Activated T-helper 17 cell treated with anti-CD3 and anti-CD28 coated beads, Interleukin-2, amount 50 U/mL, for 72 hours (primary cell): ENCODE measurements around the gene LCE1D. TPM values are rescaled to one million over a fixed set of nuclear protein-coding genes. Genes with fewer than 3 reads are reported as not detected.
A peak's percentile ranks its signal among the peaks of the same experiment; 100 is the strongest.

Experiments
- ATAC-seq: fragments of 150-1000 bp; cut with Tn5 transposase; replicated peaks from 2 replicates; pipeline ENCODE4 v1.10.0; 2021; ENCODE audit warnings: mild to moderate bottlenecking, moderate library complexity
- H3K27ac Mint-ChIP-seq: one replicate; pipeline ENCODE4 v1.8.0; 2022; ENCODE audit warnings: mixed read lengths
- H3K27me3 Mint-ChIP-seq: one replicate; pipeline ENCODE4 v1.8.0; 2022; ENCODE audit warnings: mixed read lengths
- H3K36me3 Mint-ChIP-seq: one replicate; pipeline ENCODE4 v1.8.0; 2022; ENCODE audit warnings: low read depth, mild to moderate bottlenecking, mixed read lengths
- H3K4me1 Mint-ChIP-seq: one replicate; pipeline ENCODE4 v1.8.0; 2022; ENCODE audit warnings: mixed read lengths
- H3K4me3 Mint-ChIP-seq: one replicate; pipeline ENCODE4 v1.8.0; 2022; ENCODE audit warnings: mild to moderate bottlenecking, mixed read lengths
- H3K9me3 Mint-ChIP-seq: one replicate; pipeline ENCODE4 v1.8.0; 2022; ENCODE audit warnings: mixed read lengths
- total RNA-seq, 2 donors: library from RNA; stranded (reverse); gene quantifications; one replicate each; pipeline ENCODE4 v1.2.3, GENCODE V29; 2022

Gene LCE1D, protein sequence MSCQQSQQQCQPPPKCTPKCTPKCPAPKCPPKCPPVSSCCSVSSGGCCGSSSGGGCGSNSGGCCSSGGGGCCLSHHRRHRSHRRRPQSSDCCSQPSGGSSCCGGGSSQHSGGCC
- total RNA-seq: not detected

DNA sequence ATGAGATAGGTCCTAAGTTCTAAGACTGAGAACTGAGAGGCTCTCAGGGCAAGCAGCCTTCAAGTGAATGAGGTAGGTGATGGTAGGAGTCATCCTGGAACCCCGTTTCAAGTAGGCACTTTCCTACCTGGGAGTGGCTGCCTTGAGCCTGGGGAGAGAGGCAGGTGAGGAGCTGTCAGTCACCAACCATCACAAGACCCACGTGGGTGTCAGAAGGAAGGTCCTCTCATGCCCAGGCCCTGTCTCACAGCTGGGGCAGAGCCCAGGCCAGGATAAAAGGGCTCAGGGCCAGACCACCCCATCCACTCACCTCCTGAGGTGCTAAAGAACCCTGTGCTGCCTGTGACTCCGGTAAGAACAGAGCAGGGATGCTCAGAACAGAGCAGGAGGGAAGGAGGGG, at the start of gene LCE1D:
TSS of gene LCE1D (plus strand) at position 301 of the 400 bp plus-strand sequence. CDS start 1,074 bp downstream, outside the sequence.
- no peaks in the 10 kb centered on the region for H3K9me3 Mint-ChIP-seq
- H3K4me3 Mint-ChIP-seq: no peak within 1 kb of the TSS
- no peaks in the 10 kb centered on the region for H3K36me3 Mint-ChIP-seq
- H3K27me3 Mint-ChIP-seq: peaks cover 37% of the 10 kb centered on the region
- no peak for ATAC-seq
- no peaks in the 10 kb centered on the region for H3K4me1 Mint-ChIP-seq
- no peak within 1 kb of the TSS for H3K27ac Mint-ChIP-seq

DNA sequence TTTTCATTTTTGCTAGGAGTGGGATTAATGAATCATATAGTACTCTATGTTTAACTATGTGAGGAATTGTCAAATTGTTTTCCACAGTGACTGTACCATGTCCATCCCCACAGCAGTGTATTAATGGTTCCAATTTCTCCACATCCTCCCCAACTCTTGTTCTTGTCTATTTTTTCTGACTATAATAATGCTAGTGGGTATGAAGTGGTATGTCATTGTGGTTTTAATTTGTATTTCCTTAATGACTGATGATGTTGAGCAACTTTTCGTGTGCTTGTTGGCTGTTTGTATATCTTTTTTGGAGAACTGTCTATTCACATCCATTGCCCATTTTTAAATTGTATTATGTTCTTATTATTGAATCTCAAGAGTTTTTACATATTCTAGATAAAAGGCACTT, 48.7 kb upstream of the LCE1D start:
- Mint-ChIP-seq H3K27ac (no peak overlapping the region), H3K4me1 (no peaks in the 10 kb centered on the region), H3K27me3 (peaks cover 56% of the 10 kb centered on the region), H3K4me3 (no peak overlapping the region), H3K36me3 (no peaks in the 10 kb centered on the region), H3K9me3 (no peaks in the 10 kb centered on the region)
- ATAC-seq: no peak

DNA sequence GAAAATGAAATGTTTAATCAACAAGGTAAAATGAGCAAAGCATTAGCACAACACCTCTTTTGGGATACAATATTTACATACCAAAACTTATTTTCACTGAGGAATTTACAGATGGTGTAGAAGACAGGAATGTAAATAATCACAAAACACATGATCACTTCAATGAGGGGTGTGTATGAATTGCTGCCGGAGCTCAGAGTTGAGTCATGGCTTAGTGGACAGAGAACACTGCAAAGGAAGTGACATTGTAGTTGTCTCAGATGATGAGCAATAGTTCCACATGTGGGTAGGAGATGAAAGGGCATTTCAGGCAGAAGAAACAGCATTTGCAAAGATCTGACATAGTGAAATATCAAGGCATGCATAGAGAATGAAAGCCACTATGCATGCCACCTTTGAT, 44.3 kb upstream of the LCE1D start:
- H3K4me3 Mint-ChIP-seq: no peak overlapping the region
- no peaks in the 10 kb centered on the region for H3K36me3 Mint-ChIP-seq
- H3K9me3 Mint-ChIP-seq: no peaks in the 10 kb centered on the region
- peak; percentile 57 for ATAC-seq
- H3K4me1 Mint-ChIP-seq: no peaks in the 10 kb centered on the region
- peaks cover 70% of the 10 kb centered on the region for H3K27me3 Mint-ChIP-seq
- no peak overlapping the region for H3K27ac Mint-ChIP-seq

DNA sequence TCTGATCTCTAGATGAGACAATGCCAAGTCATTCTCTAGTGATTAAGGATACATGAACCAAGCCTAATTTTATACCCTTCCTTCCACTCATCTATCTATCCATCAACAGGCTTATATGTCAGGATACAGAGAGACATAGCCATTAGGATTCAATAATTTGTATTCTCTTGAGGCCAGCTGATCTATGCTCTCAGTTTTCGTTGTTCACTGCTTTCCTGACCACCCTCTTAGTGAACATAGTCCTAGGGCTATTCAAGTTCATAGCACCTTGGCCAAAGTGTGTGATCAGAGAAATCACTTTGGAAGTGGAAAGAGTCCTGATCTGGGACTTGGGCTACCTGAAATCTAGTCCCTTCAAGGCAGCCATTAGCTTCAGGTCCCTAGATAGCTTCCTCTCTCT, 42.9 kb upstream of the LCE1D start:
- Mint-ChIP-seq H3K27me3 (peaks cover 73% of the 10 kb centered on the region), H3K27ac (no peak overlapping the region), H3K4me1 (no peaks in the 10 kb centered on the region), H3K9me3 (no peaks in the 10 kb centered on the region), H3K36me3 (no peaks in the 10 kb centered on the region), H3K4me3 (no peak overlapping the region)
- ATAC-seq: no peak

DNA sequence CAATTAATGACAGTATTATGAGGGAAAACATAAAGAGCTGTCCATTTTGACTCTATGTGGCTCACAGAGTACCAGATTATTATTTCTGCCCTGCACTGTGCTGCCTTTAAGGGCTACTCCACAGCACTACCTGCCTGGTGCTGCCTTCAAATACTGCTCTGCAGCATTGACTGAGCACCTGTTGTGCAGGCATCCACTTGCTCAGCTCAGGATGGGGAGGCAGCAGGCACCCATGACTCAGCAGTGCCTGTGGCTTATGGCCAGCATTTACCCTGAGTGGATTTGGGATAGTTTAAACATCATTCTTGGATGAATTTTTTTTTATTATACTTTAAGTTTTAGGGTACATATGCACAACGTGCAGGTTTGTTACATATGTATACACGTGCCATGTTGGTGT, 39.6 kb upstream of the LCE1D start:
- no peak for ATAC-seq
- Mint-ChIP-seq H3K27me3 (peaks cover 67% of the 10 kb centered on the region), H3K4me3 (no peak overlapping the region), H3K9me3 (no peaks in the 10 kb centered on the region), H3K27ac (no peak overlapping the region), H3K36me3 (no peaks in the 10 kb centered on the region), H3K4me1 (no peaks in the 10 kb centered on the region)

DNA sequence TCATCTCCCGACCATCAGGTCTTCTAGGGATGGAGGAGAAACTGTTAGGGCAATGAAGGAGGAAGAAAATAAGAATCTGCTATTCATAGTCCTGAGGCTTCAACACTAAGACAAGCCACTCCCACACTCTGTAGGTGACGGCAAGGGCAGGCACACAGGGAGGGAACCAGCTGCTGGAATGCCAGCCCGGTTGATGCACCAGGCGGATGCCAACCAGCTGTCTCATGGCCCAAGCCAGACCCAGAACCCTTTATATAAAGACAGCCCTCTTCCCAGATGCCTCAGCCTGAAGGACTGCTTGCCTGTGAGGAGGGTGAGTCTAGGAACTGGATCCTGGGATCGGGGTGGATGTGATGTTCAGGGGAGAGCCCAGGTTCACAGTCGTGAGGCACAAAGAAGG, 38.8 kb upstream of the LCE1D start, which contains the start of gene KPRP:
TSS of gene KPRP (plus strand) at position 279 of the 400 bp plus-strand sequence. CDS start 1,564 bp downstream, outside the sequence.
- Mint-ChIP-seq H3K9me3 (no peaks in the 10 kb centered on the region), H3K36me3 (no peaks in the 10 kb centered on the region), H3K4me1 (no peaks in the 10 kb centered on the region), H3K27ac (no peak within 1 kb of the TSS), H3K4me3 (no peak within 1 kb of the TSS), H3K27me3 (peaks cover 62% of the 10 kb centered on the region)
- no peak for ATAC-seq

DNA sequence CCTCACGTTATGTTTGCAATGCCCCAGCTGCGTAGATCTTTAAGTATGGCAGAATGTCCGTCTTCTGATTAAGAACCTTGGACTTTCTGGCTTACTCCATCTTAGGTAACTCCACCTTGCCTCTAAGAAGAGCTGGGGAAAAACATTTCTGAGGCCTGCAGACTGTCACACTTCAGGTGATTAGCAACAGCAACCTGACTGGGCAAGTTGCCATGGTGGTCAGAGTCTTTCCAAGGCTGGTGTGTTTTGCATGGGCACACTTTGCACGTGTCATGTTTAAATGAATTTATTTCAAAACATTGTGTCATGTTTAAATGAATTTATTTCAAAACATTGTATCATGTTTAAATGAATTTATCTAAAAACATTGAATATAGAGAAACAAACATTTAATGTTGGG, 37.9 kb upstream of the LCE1D start:
- no peaks in the 10 kb centered on the region for H3K4me1 Mint-ChIP-seq
- no peaks in the 10 kb centered on the region for H3K36me3 Mint-ChIP-seq
- H3K27me3 Mint-ChIP-seq: peaks cover 55% of the 10 kb centered on the region
- H3K4me3 Mint-ChIP-seq: no peak overlapping the region
- no peak overlapping the region for H3K27ac Mint-ChIP-seq
- no peak for ATAC-seq
- no peaks in the 10 kb centered on the region for H3K9me3 Mint-ChIP-seq

DNA sequence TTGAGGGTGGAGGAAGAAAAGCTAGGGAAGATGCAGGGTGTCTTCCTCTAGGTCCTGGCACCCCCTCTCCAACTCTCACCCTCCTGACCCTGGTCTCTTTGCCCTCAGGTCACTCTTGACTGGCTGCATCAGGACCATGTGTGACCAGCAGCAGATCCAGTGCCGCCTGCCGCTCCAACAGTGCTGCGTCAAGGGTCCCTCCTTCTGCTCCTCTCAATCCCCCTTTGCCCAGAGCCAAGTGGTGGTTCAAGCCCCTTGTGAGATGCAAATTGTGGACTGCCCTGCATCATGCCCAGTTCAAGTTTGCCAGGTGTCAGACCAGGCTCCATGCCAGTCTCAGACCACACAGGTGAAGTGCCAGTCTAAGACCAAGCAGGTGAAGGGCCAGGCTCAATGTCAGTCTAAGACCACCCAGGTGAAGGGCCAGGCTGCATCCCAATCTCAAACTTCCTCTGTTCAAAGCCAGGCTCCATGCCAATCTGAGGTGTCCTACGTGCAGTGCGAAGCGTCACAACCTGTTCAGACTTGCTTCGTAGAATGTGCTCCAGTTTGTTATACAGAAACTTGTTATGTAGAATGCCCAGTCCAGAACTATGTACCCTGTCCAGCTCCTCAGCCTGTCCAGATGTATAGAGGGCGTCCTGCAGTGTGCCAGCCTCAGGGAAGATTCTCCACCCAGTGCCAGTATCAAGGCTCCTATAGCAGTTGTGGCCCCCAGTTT, 36.9 kb upstream of the LCE1D start:
- Mint-ChIP-seq H3K4me1 (no peaks in the 10 kb centered on the region), H3K27me3 (peaks cover 49% of the 10 kb centered on the region), H3K4me3 (no peak overlapping the region), H3K9me3 (no peaks in the 10 kb centered on the region), H3K36me3 (no peaks in the 10 kb centered on the region), H3K27ac (no peak overlapping the region)
- ATAC-seq: no peak

DNA sequence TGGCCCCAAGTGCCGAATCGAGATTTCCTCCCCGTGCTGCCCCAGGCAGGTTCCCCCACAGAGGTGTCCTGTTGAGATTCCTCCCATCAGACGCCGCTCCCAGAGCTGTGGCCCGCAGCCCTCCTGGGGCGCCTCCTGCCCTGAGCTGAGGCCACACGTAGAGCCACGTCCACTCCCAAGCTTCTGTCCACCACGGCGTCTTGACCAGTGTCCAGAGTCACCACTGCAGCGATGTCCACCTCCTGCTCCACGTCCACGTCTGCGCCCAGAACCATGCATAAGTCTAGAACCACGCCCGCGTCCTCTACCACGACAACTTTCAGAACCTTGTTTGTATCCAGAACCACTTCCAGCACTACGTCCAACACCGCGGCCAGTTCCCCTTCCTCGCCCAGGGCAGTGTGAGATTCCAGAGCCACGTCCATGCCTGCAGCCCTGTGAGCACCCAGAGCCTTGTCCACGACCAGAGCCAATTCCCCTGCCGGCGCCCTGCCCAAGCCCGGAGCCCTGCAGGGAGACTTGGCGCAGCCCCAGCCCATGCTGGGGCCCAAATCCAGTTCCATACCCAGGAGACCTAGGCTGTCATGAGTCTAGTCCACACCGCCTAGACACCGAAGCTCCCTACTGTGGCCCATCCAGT, 35.9 kb upstream of the LCE1D start:
- no peak overlapping the region for H3K4me3 Mint-ChIP-seq
- ATAC-seq: no peak
- H3K27me3 Mint-ChIP-seq: peaks cover 42% of the 10 kb centered on the region
- no peaks in the 10 kb centered on the region for H3K9me3 Mint-ChIP-seq
- H3K36me3 Mint-ChIP-seq: no peaks in the 10 kb centered on the region
- H3K4me1 Mint-ChIP-seq: no peaks in the 10 kb centered on the region
- H3K27ac Mint-ChIP-seq: no peak overlapping the region

DNA sequence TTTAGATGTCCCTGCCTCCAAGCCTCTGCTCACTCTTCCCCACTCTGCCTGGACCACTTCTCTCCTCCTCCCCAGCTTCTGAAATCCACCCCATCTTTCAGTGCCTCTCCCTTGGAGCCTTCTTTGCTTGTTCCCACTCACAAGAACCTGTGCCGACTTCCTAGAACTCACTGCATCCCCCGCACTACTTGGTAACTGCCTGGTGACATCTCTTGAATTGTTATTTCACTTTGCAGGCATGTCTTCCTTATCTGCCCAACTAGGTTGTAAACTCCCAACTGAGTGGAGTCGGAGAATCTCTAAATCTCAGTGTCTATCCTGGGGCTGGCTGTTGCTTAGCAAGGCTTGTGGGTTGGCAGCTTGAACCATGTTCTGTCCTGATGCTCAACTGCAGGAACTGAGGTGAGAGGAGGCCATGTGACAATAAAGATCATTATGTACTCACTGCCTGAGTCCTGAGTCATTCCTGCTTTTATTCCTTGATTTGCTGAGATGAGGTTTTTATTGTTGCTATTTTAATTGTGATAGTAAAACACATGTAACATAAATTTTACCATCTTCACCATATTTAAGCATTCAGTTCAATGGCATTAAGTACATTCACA, 34.8 kb upstream of the LCE1D start:
- no peak overlapping the region for H3K4me3 Mint-ChIP-seq
- H3K4me1 Mint-ChIP-seq: no peaks in the 10 kb centered on the region
- no peak for ATAC-seq
- H3K36me3 Mint-ChIP-seq: no peaks in the 10 kb centered on the region
- H3K9me3 Mint-ChIP-seq: no peaks in the 10 kb centered on the region
- peaks cover 32% of the 10 kb centered on the region for H3K27me3 Mint-ChIP-seq
- no peak overlapping the region for H3K27ac Mint-ChIP-seq

DNA sequence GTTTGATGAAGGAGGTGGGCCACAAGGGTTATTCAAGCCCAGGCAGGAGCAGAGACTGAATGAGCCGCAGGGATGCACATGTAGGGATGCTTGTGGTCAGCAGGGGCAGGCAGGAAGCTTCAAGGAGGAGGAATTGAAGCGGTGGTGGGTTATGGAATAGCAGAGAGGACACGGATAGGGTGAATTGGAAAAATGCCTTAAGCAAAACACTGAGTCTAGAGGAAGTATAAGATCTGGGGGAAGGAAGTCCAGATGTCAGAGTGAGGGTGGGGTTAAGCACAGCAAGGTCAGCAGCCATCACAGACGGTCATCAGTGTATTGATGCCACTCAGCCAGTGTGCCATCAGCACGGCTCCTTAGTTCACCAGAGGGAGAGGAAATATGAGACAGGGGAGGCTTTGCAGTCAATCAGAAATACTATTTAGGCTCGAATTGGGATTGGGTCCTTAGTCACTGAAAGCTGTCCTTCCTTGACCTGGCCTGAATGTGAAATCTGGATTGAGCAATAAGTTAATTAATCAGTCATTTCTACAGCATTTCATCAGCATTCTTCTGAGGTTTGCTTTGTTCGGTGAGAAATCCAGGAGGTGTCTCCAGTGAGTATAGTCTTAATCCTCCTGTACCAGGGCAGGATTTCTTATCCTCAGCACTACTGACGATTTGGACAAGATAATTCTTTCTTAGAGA, 27.5 kb upstream of the LCE1D start:
- no peak overlapping the region for H3K4me3 Mint-ChIP-seq
- no peaks in the 10 kb centered on the region for H3K9me3 Mint-ChIP-seq
- H3K36me3 Mint-ChIP-seq: no peaks in the 10 kb centered on the region
- H3K27ac Mint-ChIP-seq: no peak overlapping the region
- peaks cover 14% of the 10 kb centered on the region for H3K27me3 Mint-ChIP-seq
- no peak for ATAC-seq
- no peaks in the 10 kb centered on the region for H3K4me1 Mint-ChIP-seq

DNA sequence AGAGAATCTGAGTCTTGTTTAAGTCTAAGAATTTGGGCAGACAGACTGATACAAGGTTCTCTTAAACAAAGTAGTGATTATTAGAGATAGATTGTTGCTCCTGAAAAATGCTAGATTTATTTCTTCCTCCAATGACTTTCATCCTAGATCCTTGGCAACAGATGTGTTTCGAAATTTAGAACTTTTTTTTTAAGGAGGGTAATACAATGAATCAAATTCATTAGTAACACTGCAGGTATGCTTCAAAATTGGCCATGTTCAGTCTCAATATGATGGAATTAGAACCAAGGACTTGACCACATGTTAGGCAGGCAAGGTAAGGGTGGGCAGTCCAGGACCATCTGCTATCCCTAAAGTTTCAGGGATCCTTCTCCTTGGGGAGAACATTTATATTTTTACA, 26.1 kb upstream of the LCE1D start:
- Mint-ChIP-seq H3K4me1 (no peaks in the 10 kb centered on the region), H3K27me3 (peaks cover 22% of the 10 kb centered on the region), H3K4me3 (no peak overlapping the region), H3K27ac (no peak overlapping the region), H3K36me3 (no peaks in the 10 kb centered on the region), H3K9me3 (no peaks in the 10 kb centered on the region)
- no peak for ATAC-seq

DNA sequence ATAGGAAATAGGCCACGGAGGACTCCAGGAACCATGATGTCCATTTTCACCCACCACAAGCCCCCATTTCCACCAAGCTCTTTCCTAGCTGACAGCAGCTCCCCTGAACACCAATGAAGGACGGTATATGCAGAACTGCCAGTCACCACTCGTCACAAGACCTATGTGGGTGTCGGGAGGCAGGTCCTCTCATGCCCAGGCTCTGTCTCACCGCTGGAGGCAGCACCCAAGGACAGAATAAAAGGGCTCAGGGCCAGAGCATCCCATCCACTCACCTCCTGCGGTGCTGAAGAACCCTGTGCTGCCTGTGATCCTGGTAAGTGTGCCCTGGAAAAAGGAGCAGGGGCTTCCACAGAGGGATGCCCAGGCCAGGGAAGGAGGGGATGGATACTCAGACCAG, 21.6 kb upstream of the LCE1D start, which contains the start of gene LCE1F:
TSS of gene LCE1F (plus strand) at position 266 of the 400 bp plus-strand sequence. CDS start 1,232 bp downstream, outside the sequence.
- Mint-ChIP-seq H3K27ac (no peak within 1 kb of the TSS), H3K4me3 (no peak within 1 kb of the TSS), H3K4me1 (no peaks in the 10 kb centered on the region)

DNA sequence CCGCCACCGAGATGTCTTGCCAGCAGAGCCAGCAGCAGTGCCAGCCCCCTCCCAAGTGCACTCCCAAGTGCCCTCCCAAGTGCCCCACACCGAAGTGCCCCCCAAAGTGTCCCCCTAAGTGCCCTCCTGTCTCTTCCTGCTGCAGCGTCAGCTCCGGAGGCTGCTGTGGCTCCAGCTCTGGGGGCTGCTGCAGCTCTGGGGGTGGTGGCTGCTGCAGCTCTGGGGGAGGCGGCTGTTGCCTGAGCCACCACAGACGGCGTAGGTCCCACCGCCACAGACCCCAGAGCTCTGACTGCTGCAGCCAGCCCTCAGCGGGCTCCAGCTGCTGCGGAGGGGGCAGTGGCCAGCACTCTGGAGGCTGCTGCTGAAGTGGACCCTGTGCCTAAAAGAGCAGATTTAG, 20.2 kb upstream of the LCE1D start:
- H3K27ac Mint-ChIP-seq: no peak overlapping the region
- no peak overlapping the region for H3K4me3 Mint-ChIP-seq
- no peaks in the 10 kb centered on the region for H3K36me3 Mint-ChIP-seq
- no peaks in the 10 kb centered on the region for H3K4me1 Mint-ChIP-seq
- no peaks in the 10 kb centered on the region for H3K9me3 Mint-ChIP-seq
- no peak for ATAC-seq
- peaks cover 37% of the 10 kb centered on the region for H3K27me3 Mint-ChIP-seq

More for the DNA sequence above, 21.6 kb upstream of the LCE1D start, which contains the start of gene LCE1F:
- Mint-ChIP-seq H3K36me3 (no peaks in the 10 kb centered on the region), H3K9me3 (no peaks in the 10 kb centered on the region), H3K27me3 (peaks cover 37% of the 10 kb centered on the region)
- no peak for ATAC-seq
